HG03432 (cell line): ENCODE measurements around the gene KCNJ5.

Source experiments
- ATAC-seq: cut with Tn5 transposase; IDR thresholded peaks from one replicate; pipeline ENCODE4 v1.9.1; 2021; ENCODE audit warnings: mild to moderate bottlenecking, moderate library complexity; ENCODE audit not compliant: unreplicated experiment

KCNJ5 gene

GRCh38 chr11:128893578-128894285 is 2.6 kb downstream of the KCNJ5 start:
- peak; percentile 67 for ATAC-seq

GRCh38 chr11:128894286-128894681 is 3.1 kb downstream of the KCNJ5 start:
- ATAC-seq = peak; percentile 1

- no peak for ATAC-seq
Measured at GRCh38 chr11:128894685-128895084, 3.5 kb downstream of the KCNJ5 start.

GRCh38 chr11:128895526-128895925 is 4.4 kb downstream of the KCNJ5 start:
- no peak for ATAC-seq

- ATAC-seq = no peak
Measured at GRCh38 chr11:128896356-128896755, 5.2 kb downstream of the KCNJ5 start.

DNA sequence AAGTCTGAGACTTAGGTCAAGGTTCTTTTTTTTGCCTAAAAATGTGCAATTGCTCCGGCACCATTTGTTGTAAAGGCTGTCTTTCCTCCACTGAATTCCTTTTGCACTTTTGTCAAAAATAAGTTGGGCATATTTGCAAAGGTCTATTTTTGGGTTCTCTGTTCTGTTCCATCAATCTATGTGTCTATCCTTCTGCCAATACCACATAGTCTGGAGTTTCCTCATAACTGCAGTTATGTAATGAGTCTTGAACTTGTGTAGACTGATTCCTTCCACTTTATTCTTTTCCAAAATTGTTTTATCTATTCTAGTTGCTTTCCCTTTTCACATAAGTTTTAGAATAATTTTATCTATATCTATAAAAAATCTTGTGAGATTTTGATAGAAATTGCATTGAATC is 6.7 kb downstream of the KCNJ5 start:
- ATAC-seq = no peak

DNA sequence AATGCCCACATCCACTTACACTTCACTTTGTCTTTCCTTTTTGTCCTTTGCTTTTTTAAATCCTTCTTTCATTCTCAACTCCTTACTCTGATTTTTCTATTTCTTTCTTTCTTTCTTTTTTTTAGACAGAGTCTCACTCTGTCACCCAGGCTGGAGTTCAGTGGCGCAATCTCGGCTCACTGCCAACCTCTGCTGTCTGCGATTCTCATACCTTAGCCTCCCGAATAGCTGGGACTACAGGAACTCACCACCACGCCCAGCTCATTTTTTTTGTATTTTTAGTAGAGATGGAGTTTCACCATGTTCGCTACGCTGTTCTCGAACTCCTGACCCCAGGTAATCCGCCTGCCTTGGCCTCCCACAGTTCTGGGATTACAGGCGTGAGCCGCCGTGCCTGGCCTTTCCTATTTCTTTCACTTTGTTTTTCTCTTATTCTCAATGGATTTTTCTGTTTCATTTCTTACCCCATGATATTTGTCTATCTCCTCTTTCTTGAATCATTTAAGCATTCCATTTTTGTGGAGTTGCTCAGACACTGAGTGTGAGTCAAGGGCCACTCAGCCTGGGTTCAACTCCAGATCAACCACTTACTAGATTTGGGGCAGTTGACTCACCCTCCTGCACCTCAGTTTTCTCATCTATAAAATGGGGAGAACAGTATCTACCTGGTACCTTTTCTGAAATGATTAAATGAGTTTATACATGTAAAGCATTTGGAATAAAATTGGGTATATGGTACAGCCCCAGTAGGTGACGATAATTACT is 7.6 kb downstream of the KCNJ5 start:
- no peak for ATAC-seq

GRCh38 chr11:128900468-128900867 is 9.3 kb downstream of the KCNJ5 start:
- no peak for ATAC-seq

- ATAC-seq = no peak
Measured at GRCh38 chr11:128901653-128902514, 10.7 kb downstream of the KCNJ5 start.

GRCh38 chr11:128902515-128903066 is 11.4 kb downstream of the KCNJ5 start:
- ATAC-seq = no peak

GRCh38 chr11:128903248-128904061 is 12.3 kb downstream of the KCNJ5 start:
- ATAC-seq = no peak

GRCh38 chr11:128904303-128904655 is 13.1 kb downstream of the KCNJ5 start:
- no peak for ATAC-seq

- peak; percentile 69 for ATAC-seq
Measured at GRCh38 chr11:128904656-128905344, 13.6 kb downstream of the KCNJ5 start.

- peak; percentile 49 for ATAC-seq
Measured at GRCh38 chr11:128905345-128906184, 14.4 kb downstream of the KCNJ5 start.

DNA sequence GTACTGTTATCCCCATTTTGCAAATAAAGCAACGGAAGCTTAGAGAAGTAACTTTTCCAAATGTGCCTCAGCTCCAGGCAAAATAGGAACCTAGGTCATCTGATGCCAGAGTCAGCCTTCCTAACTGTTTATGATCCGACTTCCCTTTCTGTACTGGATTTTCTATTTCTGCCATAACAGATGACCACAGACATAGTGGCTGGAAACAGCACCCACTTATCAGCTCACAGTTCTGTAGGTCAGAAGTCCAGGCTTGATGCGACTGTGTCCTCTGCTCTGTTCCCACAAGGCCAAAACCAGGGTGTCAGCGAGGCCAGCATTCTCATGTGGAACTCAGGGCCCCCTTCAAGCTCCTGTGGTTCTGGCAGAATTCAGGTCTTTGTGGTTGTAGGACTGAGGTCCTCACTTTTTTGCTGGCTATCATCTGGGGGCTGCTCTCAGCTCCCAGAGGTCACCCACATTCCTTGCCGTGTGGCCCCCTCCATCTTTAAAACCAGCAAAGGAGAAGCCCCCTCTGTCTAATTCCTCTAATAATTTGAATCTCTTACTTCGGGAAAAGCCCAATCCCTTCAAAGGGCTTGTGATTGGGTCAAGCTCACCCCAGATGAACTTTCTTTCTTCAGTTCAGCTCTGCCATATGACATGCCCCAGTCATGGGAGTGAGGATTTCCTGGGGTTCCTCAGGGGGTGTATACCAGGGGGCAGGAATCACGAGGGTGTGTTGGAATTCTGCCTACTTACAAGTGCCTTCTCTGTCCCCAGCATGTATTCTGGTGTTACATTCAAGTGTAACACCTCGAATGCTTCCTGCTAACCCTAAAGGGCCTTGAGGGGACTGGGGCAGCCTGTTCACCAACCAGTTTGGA is 15.3 kb downstream of the KCNJ5 start:
- no peak for ATAC-seq

- ATAC-seq = no peak
Measured at GRCh38 chr11:128907585-128907984, 16.4 kb downstream of the KCNJ5 start.

DNA sequence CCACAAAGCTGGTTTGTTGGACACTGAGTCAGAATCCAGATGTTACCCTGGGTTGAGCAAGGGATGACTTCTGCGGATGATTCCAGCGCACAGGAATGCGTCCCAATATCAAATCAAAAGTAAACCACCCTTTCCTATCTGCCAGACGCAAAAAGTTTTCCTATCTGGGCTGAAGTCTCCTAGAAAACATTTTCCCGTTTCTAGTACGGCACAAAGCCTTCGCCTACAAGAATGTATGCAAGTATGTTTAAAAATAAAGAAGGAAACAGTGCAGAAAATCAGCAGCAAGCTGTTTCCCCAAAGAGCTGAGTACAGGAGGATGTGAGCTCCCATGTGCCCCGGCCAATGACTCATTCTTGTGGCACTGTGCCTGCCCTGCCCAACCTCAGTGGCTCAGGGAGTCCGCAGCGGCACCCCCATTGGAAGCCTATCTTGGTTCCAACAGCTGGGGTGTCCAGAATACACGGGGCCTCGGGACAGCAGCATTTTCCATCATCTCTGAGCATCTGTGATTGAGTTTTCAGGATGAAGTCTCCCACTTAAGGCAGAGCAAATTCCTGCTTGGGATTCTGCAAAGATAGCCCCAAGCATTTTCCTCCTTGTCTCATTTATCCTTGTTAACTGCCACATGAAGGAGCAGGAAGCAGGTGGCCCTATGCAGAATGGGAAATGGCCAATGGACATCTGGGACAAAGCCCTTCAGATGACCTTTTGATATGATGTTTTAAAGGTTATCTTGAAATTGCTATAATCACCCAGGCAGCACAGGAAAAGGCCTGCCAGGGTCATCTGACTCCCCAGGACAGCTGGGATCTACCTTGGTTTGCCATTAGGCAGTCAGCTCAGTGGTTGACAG is 17.5 kb downstream of the KCNJ5 start:
- ATAC-seq = no peak
